ENCODE measurements around the gene SNRNP35.

DNA sequence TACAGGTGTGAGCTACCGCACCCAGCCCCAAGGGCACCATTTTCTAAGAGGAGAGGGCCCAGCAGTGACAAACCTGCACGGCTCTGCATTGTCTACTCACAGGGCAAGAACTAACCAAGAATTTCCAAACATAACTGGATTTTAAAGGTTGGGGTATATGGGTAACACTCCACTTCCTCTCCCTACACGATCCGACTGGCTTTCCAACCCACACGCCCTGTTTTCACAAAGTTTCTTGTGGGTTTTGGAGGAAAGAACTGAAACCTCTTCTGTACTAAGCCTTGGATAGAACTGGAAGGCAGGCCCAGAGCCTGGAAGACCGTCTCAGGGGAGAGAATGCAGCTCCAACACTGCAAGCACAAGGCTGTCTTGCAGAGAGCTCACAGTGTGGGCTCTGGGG is 24.9 kb downstream of the SNRNP35 start:
- TF ChIP-seq, protein P1, sequence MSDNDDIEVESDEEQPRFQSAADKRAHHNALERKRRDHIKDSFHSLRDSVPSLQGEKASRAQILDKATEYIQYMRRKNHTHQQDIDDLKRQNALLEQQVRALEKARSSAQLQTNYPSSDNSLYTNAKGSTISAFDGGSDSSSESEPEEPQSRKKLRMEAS (IDR thresholded peaks at IDR 0.05) = no peak
- TF ChIP-seq EGR1 (IDR thresholded peaks at IDR 0.05) = no peak
- TF ChIP-seq, protein P2, sequence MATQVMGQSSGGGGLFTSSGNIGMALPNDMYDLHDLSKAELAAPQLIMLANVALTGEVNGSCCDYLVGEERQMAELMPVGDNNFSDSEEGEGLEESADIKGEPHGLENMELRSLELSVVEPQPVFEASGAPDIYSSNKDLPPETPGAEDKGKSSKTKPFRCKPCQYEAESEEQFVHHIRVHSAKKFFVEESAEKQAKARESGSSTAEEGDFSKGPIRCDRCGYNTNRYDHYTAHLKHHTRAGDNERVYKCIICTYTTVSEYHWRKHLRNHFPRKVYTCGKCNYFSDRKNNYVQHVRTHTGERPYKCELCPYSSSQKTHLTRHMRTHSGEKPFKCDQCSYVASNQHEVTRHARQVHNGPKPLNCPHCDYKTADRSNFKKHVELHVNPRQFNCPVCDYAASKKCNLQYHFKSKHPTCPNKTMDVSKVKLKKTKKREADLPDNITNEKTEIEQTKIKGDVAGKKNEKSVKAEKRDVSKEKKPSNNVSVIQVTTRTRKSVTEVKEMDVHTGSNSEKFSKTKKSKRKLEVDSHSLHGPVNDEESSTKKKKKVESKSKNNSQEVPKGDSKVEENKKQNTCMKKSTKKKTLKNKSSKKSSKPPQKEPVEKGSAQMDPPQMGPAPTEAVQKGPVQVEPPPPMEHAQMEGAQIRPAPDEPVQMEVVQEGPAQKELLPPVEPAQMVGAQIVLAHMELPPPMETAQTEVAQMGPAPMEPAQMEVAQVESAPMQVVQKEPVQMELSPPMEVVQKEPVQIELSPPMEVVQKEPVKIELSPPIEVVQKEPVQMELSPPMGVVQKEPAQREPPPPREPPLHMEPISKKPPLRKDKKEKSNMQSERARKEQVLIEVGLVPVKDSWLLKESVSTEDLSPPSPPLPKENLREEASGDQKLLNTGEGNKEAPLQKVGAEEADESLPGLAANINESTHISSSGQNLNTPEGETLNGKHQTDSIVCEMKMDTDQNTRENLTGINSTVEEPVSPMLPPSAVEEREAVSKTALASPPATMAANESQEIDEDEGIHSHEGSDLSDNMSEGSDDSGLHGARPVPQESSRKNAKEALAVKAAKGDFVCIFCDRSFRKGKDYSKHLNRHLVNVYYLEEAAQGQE (IDR thresholded peaks at IDR 0.05; ENCODE audit: low read depth) = no peak
